HEK293 (cell line): Measurements from ENCODE around the gene OR6Q1.

ENCODE experiments used
- CTCF ChIA-PET: fragments of 350-600 bp; formaldehyde crosslinking; extraction: SDS; loops from one replicate; lab custom pipeline; 2021; ENCODE audit warnings: antibody characterized with exemption; lab: Yijun Ruan, JAX
- POLR2A ChIA-PET: fragments of 300-600 bp; formaldehyde crosslinking; extraction: SDS; loops from one replicate; lab custom pipeline; 2020; ENCODE audit warnings: antibody characterized with exemption, inconsistent platforms; lab: Yijun Ruan, JAX
- H3K27ac ChIP-seq: fragments of 200-500 bp; sonication (Bioruptor generic); 2 replicates; pipeline ENCODE4 v1.5.1; 2014; ENCODE audit warnings: low read depth, low read length, control low read depth, inconsistent platforms; ENCODE audit errors: extremely low read depth
- H3K36me3 ChIP-seq, 2 experiments: fragments of 200-500 bp in 1 of 2; sonication (Bioruptor generic) in 1 of 2; 1 replicate in 1 of 2; 2 replicates in 1 of 2; pipeline ENCODE4 v1.5.1; 2014 to 2017; ENCODE audit warnings: inconsistent platforms in 2 of 2, low read length in 2 of 2; ENCODE audit not compliant: control insufficient read depth in 2 of 2, insufficient read depth in 1 of 2
- H3K4me1 ChIP-seq: fragments of 200-500 bp; sonication (Bioruptor generic); 2 replicates; pipeline ENCODE4 v1.5.1; 2014; ENCODE audit warnings: mild to moderate bottlenecking, low read length, inconsistent platforms; ENCODE audit not compliant: control insufficient read depth, insufficient read depth
- H3K4me3 ChIP-seq: 2 replicates; pipeline ENCODE4 v1.5.1; 2011; ENCODE audit warnings: low read depth, mild to moderate bottlenecking, control low read depth, low read length, moderate library complexity
- H3K9me3 ChIP-seq: fragments of 200-500 bp; sonication (Bioruptor generic); 2 replicates; pipeline ENCODE4 v1.5.1; 2014; ENCODE audit warnings: low read depth, low read length, inconsistent platforms; ENCODE audit not compliant: control insufficient read depth, insufficient read depth
- EGR2 ChIP-seq: fragments of 450-650 bp; formaldehyde crosslinking; IDR thresholded peaks from 2 replicates; pipeline ENCODE4 v1.5.1; 2016; ENCODE audit warnings: low read depth, missing biosample characterization, missing genetic modification characterization
- FEZF1 ChIP-seq: fragments of 450-650 bp; formaldehyde crosslinking; IDR thresholded peaks from 2 replicates; pipeline ENCODE4 v1.5.1; 2016; ENCODE audit warnings: missing biosample characterization, missing genetic modification characterization
- IKZF3 ChIP-seq: fragments of 450-650 bp; IDR thresholded peaks from 2 replicates; pipeline ENCODE4 v1.5.0; 2018; ENCODE audit warnings: missing biosample characterization, mild to moderate bottlenecking, missing genetic modification characterization, moderate library complexity
- MYNN ChIP-seq: fragments of 450-650 bp; formaldehyde crosslinking; IDR thresholded peaks from 2 replicates; pipeline ENCODE4 v1.5.1; 2016; ENCODE audit warnings: missing biosample characterization, missing genetic modification characterization, borderline replicate concordance
- OSR2 ChIP-seq: fragments of 450-650 bp; formaldehyde crosslinking; IDR thresholded peaks from 2 replicates; pipeline ENCODE4 v1.5.1; 2016; ENCODE audit warnings: missing biosample characterization, missing genetic modification characterization
- SCRT1 ChIP-seq: fragments of 450-650 bp; formaldehyde crosslinking; IDR thresholded peaks from 2 replicates; pipeline ENCODE4 v1.5.1; 2016; ENCODE audit warnings: missing biosample characterization, missing genetic modification characterization, borderline replicate concordance
- ZBTB48 ChIP-seq: fragments of 450-650 bp; formaldehyde crosslinking; IDR thresholded peaks from 2 replicates; pipeline ENCODE4 v1.5.1; 2016; ENCODE audit warnings: missing biosample characterization, missing genetic modification characterization
- ZNF114 ChIP-seq: fragments of 450-650 bp; formaldehyde crosslinking; IDR thresholded peaks from 2 replicates; pipeline ENCODE4 v1.5.0; 2017; ENCODE audit warnings: missing biosample characterization, missing genetic modification characterization
- ZNF175 ChIP-seq: fragments of 450-650 bp; formaldehyde crosslinking; IDR thresholded peaks from 2 replicates; pipeline ENCODE4 v1.5.1; 2016; ENCODE audit warnings: missing biosample characterization, missing genetic modification characterization
- ZNF2 ChIP-seq: fragments of 450-650 bp; formaldehyde crosslinking; IDR thresholded peaks from 2 replicates; pipeline ENCODE4 v1.5.1; 2016; ENCODE audit warnings: missing biosample characterization, missing genetic modification characterization
- ZNF266 ChIP-seq: fragments of 450-650 bp; formaldehyde crosslinking; IDR thresholded peaks from 2 replicates; pipeline ENCODE4 v1.5.1; 2016; ENCODE audit warnings: missing biosample characterization, missing genetic modification characterization, low read depth
- ZNF473 ChIP-seq: fragments of 450-650 bp; formaldehyde crosslinking; IDR thresholded peaks from 2 replicates; pipeline ENCODE4 v1.5.1; 2017; ENCODE audit warnings: missing biosample characterization, missing genetic modification characterization
- ZNF48 ChIP-seq: fragments of 450-650 bp; formaldehyde crosslinking; IDR thresholded peaks from 2 replicates; pipeline ENCODE4 v1.5.1; 2016; ENCODE audit warnings: missing biosample characterization, missing genetic modification characterization
- ZNF521 ChIP-seq: fragments of 450-650 bp; formaldehyde crosslinking; IDR thresholded peaks from 2 replicates; pipeline ENCODE4 v1.5.1; 2017; ENCODE audit warnings: missing biosample characterization, mild to moderate bottlenecking, missing genetic modification characterization
- ZNF624 ChIP-seq: fragments of 450-650 bp; formaldehyde crosslinking; IDR thresholded peaks from 2 replicates; pipeline ENCODE4 v1.5.1; 2017; ENCODE audit warnings: missing biosample characterization, missing genetic modification characterization
- ZNF660 ChIP-seq: fragments of 450-650 bp; IDR thresholded peaks from 2 replicates; pipeline ENCODE4 v1.5.1; 2018; ENCODE audit warnings: missing biosample characterization, mild to moderate bottlenecking, missing genetic modification characterization
- ZNF792 ChIP-seq: fragments of 450-650 bp; formaldehyde crosslinking; IDR thresholded peaks from 2 replicates; pipeline ENCODE4 v1.5.1; 2016; ENCODE audit warnings: missing biosample characterization, missing genetic modification characterization
- TF ChIP-seq, protein P1 (sequence below): fragments of 450-650 bp; formaldehyde crosslinking; IDR thresholded peaks from 2 replicates; pipeline ENCODE4 v1.5.1; 2016; ENCODE audit warnings: missing biosample characterization, missing genetic modification characterization
- TF ChIP-seq, protein P2 (sequence below): fragments of 450-650 bp; formaldehyde crosslinking; IDR thresholded peaks from 2 replicates; pipeline ENCODE4 v1.5.1; 2016; ENCODE audit warnings: missing biosample characterization, missing genetic modification characterization, borderline replicate concordance
- TF ChIP-seq, protein P3 (sequence below): fragments of 450-650 bp; formaldehyde crosslinking; IDR thresholded peaks from 2 replicates; pipeline ENCODE4 v1.5.1; 2017; ENCODE audit warnings: missing biosample characterization, mild to moderate bottlenecking, missing genetic modification characterization, moderate library complexity
- TF ChIP-seq, protein P4 (sequence below): fragments of 450-650 bp; formaldehyde crosslinking; IDR thresholded peaks from 2 replicates; pipeline ENCODE4 v1.5.1; 2017; ENCODE audit warnings: missing biosample characterization, missing genetic modification characterization

OR6Q1 gene

DNA sequence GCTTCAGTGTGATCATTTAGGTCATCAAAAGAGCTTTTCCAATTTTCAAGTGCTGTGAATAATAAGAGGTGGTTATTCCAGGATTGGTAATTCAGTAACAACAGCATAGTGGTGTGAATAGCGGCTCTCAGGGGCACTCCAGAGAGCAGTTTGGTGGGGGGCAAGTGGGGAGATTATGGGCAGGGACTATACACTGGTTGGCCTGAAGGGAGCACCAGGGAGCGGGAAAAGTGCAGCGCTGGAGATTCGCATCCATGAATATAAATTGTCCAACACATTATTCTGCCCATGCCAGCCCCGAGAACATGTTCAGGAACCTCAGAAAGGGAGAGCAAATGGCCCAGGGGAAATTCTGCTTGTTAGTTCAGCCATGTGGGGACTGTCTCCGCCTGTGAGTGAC is 37.9 kb downstream of the OR6Q1 start:
- TF ChIP-seq ZNF660 (tag by site-specific recombination) (no peak), ZNF624 (tag by site-specific recombination) (no peak), ZNF473 (no peak), ZNF114 (no peak), OSR2 (tag by site-specific recombination) (no peak), ZNF48 (no peak), EGR2 (tag by site-specific recombination) (no peak), ZNF175 (no peak), IKZF3 (tag by site-specific recombination) (no peak), ZNF521 (tag by site-specific recombination) (no peak), MYNN (tag by site-specific recombination) (no peak)
- TF ChIP-seq, protein P1, sequence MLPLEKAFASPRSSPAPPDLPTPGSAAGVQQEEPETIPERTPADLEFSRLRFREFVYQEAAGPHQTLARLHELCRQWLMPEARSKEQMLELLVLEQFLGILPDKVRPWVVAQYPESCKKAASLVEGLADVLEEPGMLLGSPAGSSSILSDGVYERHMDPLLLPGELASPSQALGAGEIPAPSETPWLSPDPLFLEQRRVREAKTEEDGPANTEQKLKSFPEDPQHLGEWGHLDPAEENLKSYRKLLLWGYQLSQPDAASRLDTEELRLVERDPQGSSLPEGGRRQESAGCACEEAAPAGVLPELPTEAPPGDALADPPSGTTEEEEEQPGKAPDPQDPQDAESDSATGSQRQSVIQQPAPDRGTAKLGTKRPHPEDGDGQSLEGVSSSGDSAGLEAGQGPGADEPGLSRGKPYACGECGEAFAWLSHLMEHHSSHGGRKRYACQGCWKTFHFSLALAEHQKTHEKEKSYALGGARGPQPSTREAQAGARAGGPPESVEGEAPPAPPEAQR (tag by site-specific recombination): no peak
- CTCF ChIA-PET: interaction anchor here (0.5 to 1.0 kb wide), 2 partner anchors 447 to 1004 kb away, joined by 3 read pairs; no protein-coding TSS in a partner anchor
- POLR2A ChIA-PET: no interaction called here

DNA sequence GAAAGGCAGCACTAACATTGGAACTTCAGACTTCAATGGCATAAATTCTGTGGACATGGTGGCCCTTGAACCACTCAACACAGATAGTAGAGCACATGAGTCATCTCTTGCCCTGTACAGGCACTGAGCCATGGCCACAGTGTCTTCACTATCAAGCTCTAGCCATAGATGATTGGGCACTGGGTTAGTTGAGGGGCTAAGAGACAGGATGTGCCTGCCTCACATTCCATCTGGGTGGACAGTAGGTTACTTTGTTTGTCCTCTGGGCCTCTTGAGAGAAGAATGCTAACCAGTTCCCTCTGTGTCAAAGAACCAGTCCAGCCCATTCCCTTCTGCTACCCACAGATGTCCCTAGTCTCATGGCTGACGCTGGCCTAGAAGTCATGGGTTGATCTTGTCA is 39.8 kb downstream of the OR6Q1 start:
- POLR2A ChIA-PET: no interaction called here
- no peaks in the 10 kb centered on the region for H3K36me3 ChIP-seq
- TF ChIP-seq, protein P2, sequence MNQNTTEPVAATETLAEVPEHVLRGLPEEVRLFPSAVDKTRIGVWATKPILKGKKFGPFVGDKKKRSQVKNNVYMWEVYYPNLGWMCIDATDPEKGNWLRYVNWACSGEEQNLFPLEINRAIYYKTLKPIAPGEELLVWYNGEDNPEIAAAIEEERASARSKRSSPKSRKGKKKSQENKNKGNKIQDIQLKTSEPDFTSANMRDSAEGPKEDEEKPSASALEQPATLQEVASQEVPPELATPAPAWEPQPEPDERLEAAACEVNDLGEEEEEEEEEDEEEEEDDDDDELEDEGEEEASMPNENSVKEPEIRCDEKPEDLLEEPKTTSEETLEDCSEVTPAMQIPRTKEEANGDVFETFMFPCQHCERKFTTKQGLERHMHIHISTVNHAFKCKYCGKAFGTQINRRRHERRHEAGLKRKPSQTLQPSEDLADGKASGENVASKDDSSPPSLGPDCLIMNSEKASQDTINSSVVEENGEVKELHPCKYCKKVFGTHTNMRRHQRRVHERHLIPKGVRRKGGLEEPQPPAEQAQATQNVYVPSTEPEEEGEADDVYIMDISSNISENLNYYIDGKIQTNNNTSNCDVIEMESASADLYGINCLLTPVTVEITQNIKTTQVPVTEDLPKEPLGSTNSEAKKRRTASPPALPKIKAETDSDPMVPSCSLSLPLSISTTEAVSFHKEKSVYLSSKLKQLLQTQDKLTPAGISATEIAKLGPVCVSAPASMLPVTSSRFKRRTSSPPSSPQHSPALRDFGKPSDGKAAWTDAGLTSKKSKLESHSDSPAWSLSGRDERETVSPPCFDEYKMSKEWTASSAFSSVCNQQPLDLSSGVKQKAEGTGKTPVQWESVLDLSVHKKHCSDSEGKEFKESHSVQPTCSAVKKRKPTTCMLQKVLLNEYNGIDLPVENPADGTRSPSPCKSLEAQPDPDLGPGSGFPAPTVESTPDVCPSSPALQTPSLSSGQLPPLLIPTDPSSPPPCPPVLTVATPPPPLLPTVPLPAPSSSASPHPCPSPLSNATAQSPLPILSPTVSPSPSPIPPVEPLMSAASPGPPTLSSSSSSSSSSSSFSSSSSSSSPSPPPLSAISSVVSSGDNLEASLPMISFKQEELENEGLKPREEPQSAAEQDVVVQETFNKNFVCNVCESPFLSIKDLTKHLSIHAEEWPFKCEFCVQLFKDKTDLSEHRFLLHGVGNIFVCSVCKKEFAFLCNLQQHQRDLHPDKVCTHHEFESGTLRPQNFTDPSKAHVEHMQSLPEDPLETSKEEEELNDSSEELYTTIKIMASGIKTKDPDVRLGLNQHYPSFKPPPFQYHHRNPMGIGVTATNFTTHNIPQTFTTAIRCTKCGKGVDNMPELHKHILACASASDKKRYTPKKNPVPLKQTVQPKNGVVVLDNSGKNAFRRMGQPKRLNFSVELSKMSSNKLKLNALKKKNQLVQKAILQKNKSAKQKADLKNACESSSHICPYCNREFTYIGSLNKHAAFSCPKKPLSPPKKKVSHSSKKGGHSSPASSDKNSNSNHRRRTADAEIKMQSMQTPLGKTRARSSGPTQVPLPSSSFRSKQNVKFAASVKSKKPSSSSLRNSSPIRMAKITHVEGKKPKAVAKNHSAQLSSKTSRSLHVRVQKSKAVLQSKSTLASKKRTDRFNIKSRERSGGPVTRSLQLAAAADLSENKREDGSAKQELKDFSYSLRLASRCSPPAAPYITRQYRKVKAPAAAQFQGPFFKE (tag by site-specific recombination): no peak
- TF ChIP-seq ZNF792 (tag by site-specific recombination) (no peak), ZNF266 (tag by site-specific recombination) (no peak), ZBTB48 (tag by site-specific recombination) (no peak), FEZF1 (tag by site-specific recombination) (no peak), SCRT1 (tag by site-specific recombination) (no peak), ZNF2 (tag by site-specific recombination) (no peak)
- TF ChIP-seq, protein P3, sequence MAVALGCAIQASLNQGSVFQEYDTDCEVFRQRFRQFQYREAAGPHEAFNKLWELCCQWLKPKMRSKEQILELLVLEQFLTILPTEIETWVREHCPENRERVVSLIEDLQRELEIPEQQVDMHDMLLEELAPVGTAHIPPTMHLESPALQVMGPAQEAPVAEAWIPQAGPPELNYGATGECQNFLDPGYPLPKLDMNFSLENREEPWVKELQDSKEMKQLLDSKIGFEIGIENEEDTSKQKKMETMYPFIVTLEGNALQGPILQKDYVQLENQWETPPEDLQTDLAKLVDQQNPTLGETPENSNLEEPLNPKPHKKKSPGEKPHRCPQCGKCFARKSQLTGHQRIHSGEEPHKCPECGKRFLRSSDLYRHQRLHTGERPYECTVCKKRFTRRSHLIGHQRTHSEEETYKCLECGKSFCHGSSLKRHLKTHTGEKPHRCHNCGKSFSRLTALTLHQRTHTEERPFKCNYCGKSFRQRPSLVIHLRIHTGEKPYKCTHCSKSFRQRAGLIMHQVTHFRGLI (tag by site-specific recombination): no peak
- TF ChIP-seq, protein P4, sequence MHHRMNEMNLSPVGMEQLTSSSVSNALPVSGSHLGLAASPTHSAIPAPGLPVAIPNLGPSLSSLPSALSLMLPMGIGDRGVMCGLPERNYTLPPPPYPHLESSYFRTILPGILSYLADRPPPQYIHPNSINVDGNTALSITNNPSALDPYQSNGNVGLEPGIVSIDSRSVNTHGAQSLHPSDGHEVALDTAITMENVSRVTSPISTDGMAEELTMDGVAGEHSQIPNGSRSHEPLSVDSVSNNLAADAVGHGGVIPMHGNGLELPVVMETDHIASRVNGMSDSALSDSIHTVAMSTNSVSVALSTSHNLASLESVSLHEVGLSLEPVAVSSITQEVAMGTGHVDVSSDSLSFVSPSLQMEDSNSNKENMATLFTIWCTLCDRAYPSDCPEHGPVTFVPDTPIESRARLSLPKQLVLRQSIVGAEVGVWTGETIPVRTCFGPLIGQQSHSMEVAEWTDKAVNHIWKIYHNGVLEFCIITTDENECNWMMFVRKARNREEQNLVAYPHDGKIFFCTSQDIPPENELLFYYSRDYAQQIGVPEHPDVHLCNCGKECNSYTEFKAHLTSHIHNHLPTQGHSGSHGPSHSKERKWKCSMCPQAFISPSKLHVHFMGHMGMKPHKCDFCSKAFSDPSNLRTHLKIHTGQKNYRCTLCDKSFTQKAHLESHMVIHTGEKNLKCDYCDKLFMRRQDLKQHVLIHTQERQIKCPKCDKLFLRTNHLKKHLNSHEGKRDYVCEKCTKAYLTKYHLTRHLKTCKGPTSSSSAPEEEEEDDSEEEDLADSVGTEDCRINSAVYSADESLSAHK (tag by site-specific recombination): no peak
- no peak overlapping the region for H3K27ac ChIP-seq
- no peak overlapping the region for H3K4me3 ChIP-seq
- H3K4me1 ChIP-seq: no peaks in the 10 kb centered on the region
- H3K9me3 ChIP-seq: no peaks in the 10 kb centered on the region
- CTCF ChIA-PET: no interaction called here

More for the DNA sequence above, 37.9 kb downstream of the OR6Q1 start:
- Histone ChIP-seq H3K4me3 (no peak overlapping the region), H3K9me3 (no peaks in the 10 kb centered on the region), H3K4me1 (no peaks in the 10 kb centered on the region), H3K27ac (no peak overlapping the region), H3K36me3 (no peaks in the 10 kb centered on the region)
